Measurements from ENCODE around the gene ROBO1.

The ROBO1 gene

GRCh38 chr3:79367066-79367465 is 400.7 kb downstream of the ROBO1 start:
- no peaks in the 10 kb centered on the region for H3K36me3 ChIP-seq (ENCODE audit: insufficient read depth, low read depth, low read length)
- H3K4me1 ChIP-seq (ENCODE audit: insufficient read depth, low read length): peaks cover 4% of the 10 kb centered on the region; the same call in 1 of the 2 replicates
- peaks cover 6% of the 10 kb centered on the region; the same call in 1 of the 2 replicates for H3K9me3 ChIP-seq (ENCODE audit: insufficient read depth, low read depth, low read length)
- H3K4me3 ChIP-seq (ENCODE audit: low read length): no peak overlapping the region
- H3K27ac ChIP-seq (ENCODE audit: low read length): no peak overlapping the region
- no peaks in the 10 kb centered on the region for H3K27me3 ChIP-seq (ENCODE audit: insufficient read depth, low read length)
- no peak overlapping the region for H3K9ac ChIP-seq (ENCODE audit: low read depth, low read length)

DNA sequence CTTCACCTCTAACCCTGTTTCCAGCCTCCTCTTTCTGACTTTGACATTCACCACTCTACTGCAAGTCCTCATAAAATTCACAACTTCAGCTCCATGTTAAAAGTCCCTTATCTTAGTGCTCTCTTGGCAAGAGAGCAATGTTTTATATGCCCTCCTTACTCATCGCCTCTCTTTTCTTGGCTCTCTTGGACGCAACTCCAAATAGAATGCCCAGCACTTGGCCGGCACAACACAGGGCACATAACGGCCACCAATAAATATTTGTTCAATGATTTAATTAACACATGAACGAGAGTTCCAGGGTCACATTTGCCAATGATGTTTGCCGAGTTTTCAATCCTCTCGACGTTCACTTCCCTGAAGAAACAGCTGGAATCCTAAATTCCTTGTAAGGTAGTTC is 401.4 kb downstream of the ROBO1 start:
- Histone ChIP-seq H3K27ac (ENCODE audit: low read length) (no peak overlapping the region), H3K4me3 (ENCODE audit: low read length) (no peak overlapping the region), H3K36me3 (ENCODE audit: insufficient read depth, low read depth, low read length) (no peaks in the 10 kb centered on the region), H3K4me1 (ENCODE audit: insufficient read depth, low read length) (peaks cover 4% of the 10 kb centered on the region; the same call in 1 of the 2 replicates), H3K27me3 (ENCODE audit: insufficient read depth, low read length) (no peaks in the 10 kb centered on the region), H3K9ac (ENCODE audit: low read depth, low read length) (no peak overlapping the region), H3K9me3 (ENCODE audit: insufficient read depth, low read depth, low read length) (peaks cover under 1% of the 10 kb centered on the region; the same call in 1 of the 2 replicates)

DNA sequence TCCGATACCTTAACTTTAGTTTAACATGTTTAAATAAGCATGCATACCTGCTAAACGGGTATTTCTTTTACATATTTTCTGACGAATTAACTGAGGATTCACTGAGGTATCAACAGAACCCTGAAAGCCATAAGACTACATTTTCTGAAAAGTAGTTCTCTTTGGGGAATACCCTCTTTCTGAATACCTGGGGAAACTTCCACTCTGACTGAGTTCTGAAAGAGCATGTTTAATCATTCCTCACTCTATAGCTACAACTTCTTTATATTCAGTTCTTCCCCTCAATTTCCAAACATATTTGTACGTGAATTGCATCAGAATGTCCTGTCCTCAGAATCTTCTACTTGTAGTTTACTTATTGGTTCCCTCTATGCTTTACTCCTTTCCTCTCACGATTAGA is 403.0 kb downstream of the ROBO1 start:
- Histone ChIP-seq H3K27ac (ENCODE audit: low read length) (no peak overlapping the region), H3K36me3 (ENCODE audit: insufficient read depth, low read depth, low read length) (no peaks in the 10 kb centered on the region), H3K4me1 (ENCODE audit: insufficient read depth, low read length) (peaks cover 4% of the 10 kb centered on the region; the same call in 1 of the 2 replicates), H3K4me3 (ENCODE audit: low read length) (no peak overlapping the region), H3K9ac (ENCODE audit: low read depth, low read length) (no peak overlapping the region), H3K27me3 (ENCODE audit: insufficient read depth, low read length) (no peaks in the 10 kb centered on the region), H3K9me3 (ENCODE audit: insufficient read depth, low read depth, low read length) (no peaks in the 10 kb centered on the region)

DNA sequence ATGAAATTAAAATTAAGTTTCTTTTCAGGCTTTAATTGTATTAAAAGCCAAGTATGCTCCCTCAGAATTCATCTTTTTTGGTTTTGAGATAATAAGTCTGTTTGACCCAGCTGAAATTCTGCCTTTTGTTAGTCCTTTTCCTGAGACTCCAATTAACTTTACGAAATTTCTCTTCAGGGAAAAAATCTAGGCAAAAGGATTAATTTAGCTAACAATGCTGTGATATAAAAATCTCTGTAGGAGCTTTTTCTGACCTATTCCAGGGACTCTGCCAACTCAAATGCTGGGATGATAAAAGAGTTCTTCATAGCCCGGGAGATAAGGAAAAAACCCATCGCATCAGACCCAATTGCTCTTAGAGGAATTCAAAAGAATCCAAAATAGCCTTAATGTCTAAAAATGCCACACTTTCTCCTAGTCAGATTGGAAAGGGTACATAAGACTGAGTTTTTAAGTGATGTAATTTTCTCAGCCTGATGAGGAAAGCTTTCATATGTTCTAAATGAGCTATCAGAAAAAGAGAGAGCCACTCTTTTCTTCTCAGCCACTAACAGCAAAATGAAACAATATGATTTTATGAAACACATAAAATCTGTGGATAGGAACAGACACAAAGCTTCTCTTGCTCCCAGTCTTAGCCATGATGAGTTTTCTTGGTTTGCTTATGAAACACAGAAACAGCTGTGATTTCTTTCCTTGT is 405.1 kb downstream of the ROBO1 start:
- no peaks in the 10 kb centered on the region for H3K36me3 ChIP-seq (ENCODE audit: insufficient read depth, low read depth, low read length)
- no peak overlapping the region for H3K27ac ChIP-seq (ENCODE audit: low read length)
- no peak overlapping the region for H3K9ac ChIP-seq (ENCODE audit: low read depth, low read length)
- H3K4me3 ChIP-seq (ENCODE audit: low read length): no peak overlapping the region
- no peaks in the 10 kb centered on the region for H3K4me1 ChIP-seq (ENCODE audit: insufficient read depth, low read length)
- no peaks in the 10 kb centered on the region for H3K27me3 ChIP-seq (ENCODE audit: insufficient read depth, low read length)
- no peaks in the 10 kb centered on the region for H3K9me3 ChIP-seq (ENCODE audit: insufficient read depth, low read depth, low read length)

- no peaks in the 10 kb centered on the region for H3K36me3 ChIP-seq (ENCODE audit: insufficient read depth, low read depth, low read length)
- no peaks in the 10 kb centered on the region for H3K27me3 ChIP-seq (ENCODE audit: insufficient read depth, low read length)
- no peak overlapping the region for H3K4me3 ChIP-seq (ENCODE audit: low read length)
- H3K9me3 ChIP-seq (ENCODE audit: insufficient read depth, low read depth, low read length): no peaks in the 10 kb centered on the region
- no peaks in the 10 kb centered on the region; the same call in 1 of the 2 replicates for H3K4me1 ChIP-seq (ENCODE audit: insufficient read depth, low read length)
- no peak overlapping the region for H3K9ac ChIP-seq (ENCODE audit: low read depth, low read length)
- no peak overlapping the region for H3K27ac ChIP-seq (ENCODE audit: low read length)
Observed at GRCh38 chr3:79361748-79362378, 405.9 kb downstream of the ROBO1 start.

DNA sequence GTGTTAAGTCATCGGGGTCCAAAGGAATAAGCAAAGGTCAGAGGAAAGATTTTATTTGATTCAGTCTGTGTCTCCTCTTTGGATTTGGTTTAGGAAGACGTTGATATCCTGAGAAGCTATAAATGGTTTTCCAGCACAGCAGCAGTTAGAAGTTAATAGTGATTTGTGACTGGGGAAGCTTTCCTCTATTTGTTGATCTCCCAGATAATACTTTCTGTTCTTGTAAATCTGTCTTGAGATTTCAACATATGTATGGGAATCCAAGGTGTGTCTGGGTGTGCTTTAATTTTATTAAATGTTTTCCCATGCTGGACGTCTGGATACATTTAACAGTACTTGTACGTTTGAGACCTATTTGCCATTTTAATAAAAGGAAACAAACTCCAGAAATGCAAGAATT is 409.5 kb downstream of the ROBO1 start:
- Histone ChIP-seq H3K9ac (ENCODE audit: low read depth, low read length) (no peak overlapping the region), H3K4me3 (ENCODE audit: low read length) (no peak overlapping the region), H3K27me3 (ENCODE audit: insufficient read depth, low read length) (no peaks in the 10 kb centered on the region), H3K27ac (ENCODE audit: low read length) (no peak overlapping the region), H3K4me1 (ENCODE audit: insufficient read depth, low read length) (no peaks in the 10 kb centered on the region; the same call in 1 of the 2 replicates), H3K36me3 (ENCODE audit: insufficient read depth, low read depth, low read length) (no peaks in the 10 kb centered on the region), H3K9me3 (ENCODE audit: insufficient read depth, low read depth, low read length) (no peaks in the 10 kb centered on the region)

GRCh38 chr3:79354179-79354688 is 413.6 kb downstream of the ROBO1 start:
- no peaks in the 10 kb centered on the region for H3K27me3 ChIP-seq (ENCODE audit: insufficient read depth, low read length)
- H3K9ac ChIP-seq (ENCODE audit: low read depth, low read length): no peak overlapping the region
- no peaks in the 10 kb centered on the region for H3K36me3 ChIP-seq (ENCODE audit: insufficient read depth, low read depth, low read length)
- H3K4me3 ChIP-seq (ENCODE audit: low read length): no peak overlapping the region
- no peaks in the 10 kb centered on the region for H3K9me3 ChIP-seq (ENCODE audit: insufficient read depth, low read depth, low read length)
- no peak overlapping the region for H3K27ac ChIP-seq (ENCODE audit: low read length)
- no peaks in the 10 kb centered on the region; the same call in 1 of the 2 replicates for H3K4me1 ChIP-seq (ENCODE audit: insufficient read depth, low read length)

- Histone ChIP-seq H3K27ac (ENCODE audit: low read length) (no peak overlapping the region), H3K9me3 (ENCODE audit: insufficient read depth, low read depth, low read length) (no peaks in the 10 kb centered on the region), H3K36me3 (ENCODE audit: insufficient read depth, low read depth, low read length) (no peaks in the 10 kb centered on the region), H3K27me3 (ENCODE audit: insufficient read depth, low read length) (no peaks in the 10 kb centered on the region), H3K4me3 (ENCODE audit: low read length) (no peak overlapping the region), H3K9ac (ENCODE audit: low read depth, low read length) (no peak overlapping the region), H3K4me1 (ENCODE audit: insufficient read depth, low read length) (no peaks in the 10 kb centered on the region; the same call in 1 of the 2 replicates)
Observed at GRCh38 chr3:79351699-79352098, 416.1 kb downstream of the ROBO1 start.

GRCh38 chr3:79344876-79345871 is 422.6 kb downstream of the ROBO1 start:
- Histone ChIP-seq H3K4me1 (ENCODE audit: insufficient read depth, low read length) (no peaks in the 10 kb centered on the region), H3K27me3 (ENCODE audit: insufficient read depth, low read length) (no peaks in the 10 kb centered on the region), H3K27ac (ENCODE audit: low read length) (no peak overlapping the region), H3K9me3 (ENCODE audit: insufficient read depth, low read depth, low read length) (no peaks in the 10 kb centered on the region), H3K4me3 (ENCODE audit: low read length) (no peak overlapping the region), H3K36me3 (ENCODE audit: insufficient read depth, low read depth, low read length) (no peaks in the 10 kb centered on the region), H3K9ac (ENCODE audit: low read depth, low read length) (no peak overlapping the region)

DNA sequence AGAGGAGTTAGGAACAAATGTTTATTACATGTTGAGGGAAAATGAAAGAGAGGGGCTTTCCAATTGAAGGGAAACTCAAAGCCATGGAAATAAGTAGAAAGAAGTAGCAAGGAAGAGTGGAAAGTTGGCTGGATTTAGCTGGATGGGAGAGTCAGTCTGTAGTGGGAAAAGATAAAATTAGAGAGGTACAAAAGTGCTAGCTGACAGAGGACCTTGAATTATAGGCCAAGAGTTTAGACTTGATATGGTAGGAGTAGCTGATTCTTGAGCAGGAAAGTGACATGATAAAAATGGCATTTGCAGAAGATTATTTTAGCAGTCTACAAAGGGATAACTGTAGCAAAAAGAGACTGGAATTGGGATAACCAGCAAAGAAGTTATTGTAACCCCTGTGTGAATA is 425.8 kb downstream of the ROBO1 start:
- no peaks in the 10 kb centered on the region for H3K27me3 ChIP-seq (ENCODE audit: insufficient read depth, low read length)
- peaks cover 5% of the 10 kb centered on the region for H3K9me3 ChIP-seq (ENCODE audit: insufficient read depth, low read depth, low read length)
- no peaks in the 10 kb centered on the region; the same call in 1 of the 2 replicates for H3K4me1 ChIP-seq (ENCODE audit: insufficient read depth, low read length)
- no peak overlapping the region for H3K27ac ChIP-seq (ENCODE audit: low read length)
- H3K4me3 ChIP-seq (ENCODE audit: low read length): no peak overlapping the region
- no peak overlapping the region for H3K9ac ChIP-seq (ENCODE audit: low read depth, low read length)
- no peaks in the 10 kb centered on the region for H3K36me3 ChIP-seq (ENCODE audit: insufficient read depth, low read depth, low read length)

GRCh38 chr3:79339846-79340245 is 428.0 kb downstream of the ROBO1 start:
- no peaks in the 10 kb centered on the region for H3K27me3 ChIP-seq (ENCODE audit: insufficient read depth, low read length)

More at GRCh38 chr3:79339846-79340245, 428.0 kb downstream of the ROBO1 start:
- H3K4me1 ChIP-seq (ENCODE audit: insufficient read depth, low read length): no peaks in the 10 kb centered on the region; the same call in 1 of the 2 replicates
- no peak overlapping the region for H3K27ac ChIP-seq (ENCODE audit: low read length)
- H3K9me3 ChIP-seq (ENCODE audit: insufficient read depth, low read depth, low read length): peaks cover 18% of the 10 kb centered on the region
- H3K36me3 ChIP-seq (ENCODE audit: insufficient read depth, low read depth, low read length): 0 out of 2 replicates have a peak, but pooled peaks cover 5% of the 10 kb centered on the region
- no peak overlapping the region for H3K4me3 ChIP-seq (ENCODE audit: low read length)
- H3K9ac ChIP-seq (ENCODE audit: low read depth, low read length): no peak overlapping the region
